ENCODE measurements around the gene ATP1B4.

DNA sequence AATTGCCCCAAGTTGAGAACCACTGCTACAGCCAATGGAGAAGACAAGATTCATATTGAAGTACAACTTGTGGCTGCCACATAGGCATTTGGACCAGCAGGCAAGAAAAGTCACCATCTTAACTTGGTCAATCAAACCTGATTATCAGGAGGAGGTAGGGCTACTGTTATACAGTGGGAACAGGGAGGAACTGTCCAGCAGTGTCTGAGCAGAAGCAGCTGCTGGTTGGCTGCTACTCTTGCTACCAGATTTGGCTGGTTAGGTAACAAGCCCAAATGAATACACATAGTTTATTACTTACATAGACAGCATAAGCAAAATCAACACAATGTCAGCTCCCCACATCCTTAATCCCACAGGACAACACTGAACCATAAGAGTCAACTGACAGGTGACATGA is 39.4 kb downstream of the ATP1B4 start:
- TF ChIP-seq HDGF (IDR thresholded peaks at IDR 0.05; ENCODE audit: borderline replicate concordance) (no peak), FOXM1 (IDR thresholded peaks at IDR 0.05; ENCODE audit: borderline replicate concordance) (no peak), SUZ12 (IDR thresholded peaks at IDR 0.05) (no peak), SP1 (IDR thresholded peaks at IDR 0.05) (no peak)

Data from HEK293T (cell line).